GM13976 (cell line): Measurements from ENCODE around the gene JAKMIP1.

Experiments used
- DNase-seq: peaks from one replicate; pipeline ENCODE4 v3.0.0; 2012; ENCODE audit warnings: low spot score
- CTCF ChIP-seq: IDR thresholded peaks from 2 replicates; pipeline ENCODE4 v1.5.1; 2012; ENCODE audit warnings: borderline replicate concordance, mild to moderate bottlenecking; ENCODE audit not compliant: insufficient read depth; ENCODE audit errors: extremely low read depth, missing control alignments, control extremely low read depth
- in situ Hi-C: fragments of 300-500 bp; cut with MboI; formaldehyde crosslinking; loops from one replicate; pipeline ENCODE4 v1.12.0; 2022; ENCODE audit warnings: low sequenced_read_pairs, mixed read lengths, inconsistent platforms; ENCODE audit not compliant: unreplicated experiment

Gene JAKMIP1

DNA sequence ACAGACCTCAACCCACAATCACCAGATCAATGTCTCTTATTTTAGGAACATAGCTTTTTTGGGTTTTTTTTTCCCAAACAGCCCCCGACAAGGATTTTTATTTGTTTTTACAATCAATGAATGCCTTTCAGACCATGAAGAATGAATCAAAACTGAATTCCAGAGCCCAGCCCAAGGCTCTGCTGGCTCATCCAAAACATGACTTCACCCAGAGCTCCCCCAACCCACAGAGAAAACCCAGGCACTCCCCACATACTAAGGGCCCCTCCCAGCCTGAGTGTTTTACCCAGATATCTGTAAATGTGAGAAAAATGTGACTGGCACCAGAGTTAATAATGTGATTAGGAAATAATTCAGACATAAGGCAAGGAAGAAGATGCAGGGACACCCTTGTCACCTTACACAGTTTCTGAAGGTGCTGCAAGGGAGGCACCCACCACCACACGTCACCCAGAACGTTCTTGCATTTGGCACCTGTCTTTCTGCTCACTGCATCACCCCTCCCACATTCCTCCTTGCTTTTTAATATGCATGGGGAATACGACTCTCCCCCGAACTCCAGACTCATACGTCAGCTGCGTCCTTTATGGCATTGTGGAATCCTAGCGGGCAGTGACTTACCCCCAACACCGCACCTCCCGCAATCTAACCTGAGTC lies 134.3 kb downstream of the JAKMIP1 start:
- DNase-seq, result no peak
- no peak for TF ChIP-seq CTCF
- in situ Hi-C loops, result no loop called here

- no peak for DNase-seq
- TF ChIP-seq CTCF, result no peak
- in situ Hi-C loops, result no loop called here
Measured at GRCh38 chr4:6065166-6065565, 135.2 kb downstream of the JAKMIP1 start.

- no peak for TF ChIP-seq CTCF
- in situ Hi-C loops, result no loop called here
- DNase-seq, result no peak
Measured at GRCh38 chr4:6064383-6064782, 136.0 kb downstream of the JAKMIP1 start.

DNA sequence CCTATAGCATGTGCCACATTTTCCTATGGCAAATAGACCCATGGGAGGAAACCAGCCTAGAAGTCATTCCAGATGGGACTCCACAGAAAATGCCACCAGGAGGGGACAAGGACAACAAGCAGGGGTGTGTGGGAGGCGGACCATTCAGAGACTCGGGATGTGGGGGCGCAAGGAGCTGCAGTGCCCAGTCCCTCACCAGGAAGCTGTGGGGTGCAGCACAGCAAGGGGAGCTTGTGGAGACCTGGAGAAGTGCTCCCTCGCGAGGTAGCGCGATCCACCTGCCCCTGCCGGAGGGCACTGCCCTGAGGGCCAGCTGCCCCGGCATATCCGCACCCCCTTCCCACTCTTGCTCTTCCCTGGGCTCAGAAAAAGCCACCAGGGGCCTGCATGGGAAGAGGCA lies 136.7 kb downstream of the JAKMIP1 start:
- no peak for TF ChIP-seq CTCF
- no peak for DNase-seq
- in situ Hi-C loops, result no loop called here

DNA sequence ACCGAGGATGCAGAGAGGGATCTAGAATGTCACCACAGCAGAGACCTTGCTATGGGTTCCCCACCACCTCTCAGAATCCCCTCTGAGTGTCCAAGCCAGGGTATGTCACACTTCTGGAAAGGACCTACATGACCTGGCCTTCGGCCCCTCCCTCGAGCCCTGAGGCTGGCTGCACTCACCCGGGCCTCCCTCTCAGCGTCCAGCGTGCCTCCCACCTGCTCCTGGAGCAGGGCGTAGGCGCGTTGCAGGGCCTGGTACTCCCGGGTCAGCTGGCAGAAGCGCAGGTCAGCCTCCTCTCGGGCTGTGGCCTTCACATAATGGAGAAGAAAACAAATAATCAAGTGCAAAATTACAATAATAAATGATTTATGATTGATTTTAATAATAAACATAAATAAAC lies 138.2 kb downstream of the JAKMIP1 start:
- in situ Hi-C loops, result no loop called here
- DNase-seq, result no peak
- no peak for TF ChIP-seq CTCF

DNA sequence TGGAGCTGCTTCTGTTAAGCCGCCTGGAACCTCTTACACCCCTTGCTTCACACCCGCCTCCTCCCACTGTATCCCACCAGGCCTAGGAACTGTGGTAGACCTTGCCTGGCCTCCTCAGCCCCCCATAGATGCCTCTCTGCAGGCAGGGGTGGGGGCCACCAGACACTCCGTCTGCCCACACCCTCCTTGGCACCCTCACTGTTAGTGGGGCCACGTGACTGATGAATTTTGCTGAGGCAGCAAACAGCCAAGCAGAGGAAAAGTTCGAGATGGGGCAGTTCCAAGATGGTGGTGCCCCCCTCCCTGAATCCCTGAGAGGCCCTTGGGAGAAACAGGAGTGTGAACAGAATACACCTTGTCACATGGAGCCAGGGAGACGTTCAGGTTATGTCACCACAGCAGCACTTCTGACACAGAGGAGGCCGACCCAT lies 141.0 kb downstream of the JAKMIP1 start:
- in situ Hi-C loops, result no loop called here
- TF ChIP-seq CTCF, result no peak
- no peak for DNase-seq

DNA sequence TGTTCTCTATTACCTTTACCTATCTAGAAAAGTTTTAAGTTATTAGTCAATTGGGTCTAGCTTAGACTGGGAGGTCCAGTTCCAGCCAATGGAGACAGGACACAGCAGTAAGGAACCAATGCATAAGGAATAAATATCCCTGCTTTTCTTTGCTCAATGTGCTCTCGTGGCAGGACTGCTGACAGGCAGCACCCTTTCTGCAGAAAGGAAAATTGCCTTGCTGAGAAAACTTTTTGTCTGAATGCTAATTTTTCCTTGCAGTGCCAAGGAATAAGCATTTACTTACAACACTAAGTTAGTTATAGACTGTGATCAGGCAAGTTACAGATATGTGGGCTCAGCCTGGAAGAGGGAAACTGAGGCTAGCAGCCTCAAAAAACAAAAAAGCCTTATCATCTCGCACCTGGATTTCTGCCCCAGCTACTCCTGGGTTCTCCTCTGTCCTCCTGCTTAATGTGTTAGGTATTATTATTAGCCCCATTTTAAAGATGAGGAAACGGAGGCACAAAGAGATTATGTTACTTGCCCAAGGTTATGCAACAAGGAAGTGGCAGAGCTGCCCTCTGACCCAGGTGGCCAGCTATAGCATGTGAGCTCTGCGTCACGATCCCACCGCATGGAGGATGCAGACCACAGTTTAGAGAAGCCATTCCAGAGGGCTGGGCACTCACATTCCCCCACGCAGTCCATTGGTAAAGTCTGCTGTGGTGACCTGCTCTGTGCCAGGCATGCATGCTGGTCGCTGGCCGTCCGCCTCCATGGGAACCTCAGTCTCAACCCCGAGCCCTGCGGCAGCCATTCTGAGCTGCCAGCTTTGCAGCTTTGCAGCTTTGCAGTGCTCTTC lies 141.6 kb downstream of the JAKMIP1 start:
- TF ChIP-seq CTCF, result no peak
- in situ Hi-C loops, result no loop called here
- DNase-seq, result no peak
